Measurements from ENCODE around the gene NEK8.

DNA sequence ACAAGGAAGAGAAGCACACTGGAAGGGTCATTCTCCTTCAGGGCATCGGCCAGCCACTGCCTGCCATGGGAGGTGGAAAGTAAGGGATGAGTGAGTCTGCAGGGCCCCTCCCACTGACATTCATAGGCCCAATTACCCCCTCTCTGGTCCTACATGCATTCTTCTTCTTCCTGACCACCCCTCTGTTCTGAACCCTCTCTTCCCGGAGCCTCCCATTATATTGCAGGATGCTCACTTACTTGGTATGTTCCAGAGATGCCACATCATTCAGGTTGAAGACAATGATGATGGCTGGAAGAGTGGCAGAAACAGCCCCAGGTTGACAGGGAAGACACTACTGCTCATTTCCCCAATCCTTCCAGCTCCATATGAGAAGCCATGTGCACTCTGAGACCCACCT lies 13.4 kb upstream of the NEK8 start:
- TF ChIP-seq EZH2 (IDR thresholded peaks at IDR 0.05; ENCODE audit: borderline replicate concordance, low read length): no peak
- TF ChIP-seq, protein P1, sequence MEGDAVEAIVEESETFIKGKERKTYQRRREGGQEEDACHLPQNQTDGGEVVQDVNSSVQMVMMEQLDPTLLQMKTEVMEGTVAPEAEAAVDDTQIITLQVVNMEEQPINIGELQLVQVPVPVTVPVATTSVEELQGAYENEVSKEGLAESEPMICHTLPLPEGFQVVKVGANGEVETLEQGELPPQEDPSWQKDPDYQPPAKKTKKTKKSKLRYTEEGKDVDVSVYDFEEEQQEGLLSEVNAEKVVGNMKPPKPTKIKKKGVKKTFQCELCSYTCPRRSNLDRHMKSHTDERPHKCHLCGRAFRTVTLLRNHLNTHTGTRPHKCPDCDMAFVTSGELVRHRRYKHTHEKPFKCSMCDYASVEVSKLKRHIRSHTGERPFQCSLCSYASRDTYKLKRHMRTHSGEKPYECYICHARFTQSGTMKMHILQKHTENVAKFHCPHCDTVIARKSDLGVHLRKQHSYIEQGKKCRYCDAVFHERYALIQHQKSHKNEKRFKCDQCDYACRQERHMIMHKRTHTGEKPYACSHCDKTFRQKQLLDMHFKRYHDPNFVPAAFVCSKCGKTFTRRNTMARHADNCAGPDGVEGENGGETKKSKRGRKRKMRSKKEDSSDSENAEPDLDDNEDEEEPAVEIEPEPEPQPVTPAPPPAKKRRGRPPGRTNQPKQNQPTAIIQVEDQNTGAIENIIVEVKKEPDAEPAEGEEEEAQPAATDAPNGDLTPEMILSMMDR (IDR thresholded peaks at IDR 0.05; ENCODE audit: low read length): no peak

All from OCI-LY1 (cell line).